Right lobe of liver (tissue), 6 donors: ENCODE measurements around the gene CACNB4. TPM values are rescaled to one million over a fixed set of nuclear protein-coding genes. Genes with fewer than 3 reads are reported as not detected.
"Not testable (repeated sequence)": the region's sequence is repeated elsewhere in the genome, so short reads cannot be mapped to it uniquely, and the experiment has no call there.

ENCODE experiments used
- ATAC-seq, 4 donors: fragments of 200-7000 bp; cut with Tn5 transposase; one replicate each; pipeline ENCODE4 v1.9.1; 2020; ENCODE audit warnings: mild to moderate bottlenecking in 4 of 4, moderate library complexity in 4 of 4
- DNase-seq, 3 donors: peaks; one replicate each; pipeline ENCODE4 v3.0.0-alpha.2; 2020
- H3K27ac ChIP-seq, 3 donors: fragments of 200-600 bp; one replicate each; pipeline ENCODE4 v1.8.0; 2022
- H3K27me3 ChIP-seq, 2 donors: fragments of 200-600 bp; one replicate each; pipeline ENCODE4 v1.8.0; 2022
- H3K36me3 ChIP-seq, 4 donors: fragments of 200-600 bp; sonication (generic) in 1 of 4; one replicate each; pipeline versions ENCODE4 v1.5.1 to v1.8.0; 2017 to 2022; ENCODE audit warnings: control low read depth in 1 of 4
- H3K4me1 ChIP-seq, 4 donors: fragments of 200-600 bp; sonication (generic) in 1 of 4; one replicate each; pipeline versions ENCODE4 v1.5.1 to v1.8.0; 2017 to 2022; ENCODE audit warnings: control low read depth in 1 of 4
- H3K4me3 ChIP-seq, 3 donors: fragments of 200-600 bp; one replicate each; pipeline ENCODE4 v1.8.0; 2022
- H3K9me3 ChIP-seq, 4 donors: fragments of 200-600 bp; sonication (generic) in 1 of 4; one replicate each; pipeline versions ENCODE4 v1.5.1 to v1.8.0; 2017 to 2022; ENCODE audit warnings: control low read depth in 1 of 4
- CTCF ChIP-seq, 4 donors: fragments of 200-600 bp in 3 of 4; fragments of 450-650 bp in 1 of 4; IDR thresholded peaks; one replicate each; pipeline versions ENCODE4 v1.5.1 to v1.8.0; 2016 to 2022; ENCODE audit warnings: antibody characterized with exemption in 4 of 4, mild to moderate bottlenecking in 2 of 4
- POLR2A ChIP-seq: fragments of 450-650 bp; IDR thresholded peaks from one replicate; pipeline ENCODE4 v1.6.1; 2017; ENCODE audit warnings: antibody characterized with exemption, mild to moderate bottlenecking
- WGBS: methylation state at CpG from one replicate; pipeline ENCODE4 v1.1.6; 2018; ENCODE audit warnings: low coverage, low lambda C conversion rate; ENCODE audit not compliant: insufficient coverage; ENCODE audit errors: missing lambda C conversion rate; 5-methylcytosine and 5-hydroxymethylcytosine counted together
- intact Hi-C, 2 donors: fragments of 100-400 bp; cut with DNase I; formaldehyde crosslinking; loops; one replicate each; pipeline versions ENCODE4 v1.11.2 to v1.14.1; 2022
- total RNA-seq, 6 experiments: library from RNA; depleted of rRNA in 2 of 6; stranded (reverse); fragments of >200 nt in 2 of 6; fragmentation: NEBNext Ultra II Directional in 3 of 6; extraction: Animal tissue kit (Norgen Biotek cat#: 25700) in 3 of 6; gene quantifications; one replicate each; pipeline versions ENCODE4 v1.1.0 to v1.2.4, GENCODE V29; 2016 to 2023
- donor health status: DM: no; HTN: yes; CAD: no.
- donor health status: DM: no; HTN: no; CAD: no.
- donor health status: DM: no; HTN: no; CAD: no.
- donor health status: DM: no; HTN: yes; CAD: no.
- donor health status: DM: no; HTN: yes; CAD: no.

The CACNB4 gene
- total RNA-seq, 6 experiments from 2014 or later: 0.06 to 0.49 (median 0.25) TPM

DNA sequence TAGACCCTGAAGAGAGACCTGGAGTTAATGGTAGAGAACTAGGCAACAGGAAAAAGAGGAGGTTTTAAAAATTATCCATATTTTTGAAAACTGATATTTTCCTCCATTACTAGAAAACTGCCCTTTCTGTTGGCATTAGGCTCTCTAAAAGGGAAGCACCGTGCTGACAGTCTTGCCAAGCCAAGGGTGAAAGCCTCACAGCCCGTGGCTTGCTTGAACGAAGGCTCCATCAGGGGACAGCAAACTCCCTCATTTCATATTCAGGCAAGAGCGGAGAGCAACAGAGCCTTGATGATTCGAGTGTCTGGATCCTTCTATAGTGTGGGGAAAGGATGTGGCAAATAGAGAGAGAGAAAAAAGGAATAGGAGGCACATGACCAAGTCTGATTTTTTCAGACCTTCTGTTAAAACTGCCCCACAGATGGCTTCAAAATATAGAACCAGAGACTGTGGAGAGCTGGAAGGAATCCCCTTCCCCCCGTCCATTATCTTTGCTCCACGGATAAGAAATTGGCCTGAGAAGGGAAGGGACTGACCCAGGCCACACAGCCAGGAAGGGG, 67.0 kb downstream of the CACNB4 start:
- no peak overlapping the region for H3K27ac ChIP-seq
- DNase-seq (no peak), ATAC-seq (no peak)
- H3K9me3 ChIP-seq: no peaks in the 10 kb centered on the region
- H3K4me1 ChIP-seq: no peaks in the 10 kb centered on the region
- intact Hi-C loops: loop anchor here in 1 of 2 donors (10.0 kb wide), 1 partner anchor 603 kb away; no protein-coding TSS in a partner anchor
- H3K36me3 ChIP-seq: no peaks in the 10 kb centered on the region
- WGBS: 47% methylated on average over 5 of the region's 7 CpGs
- no peak overlapping the region for H3K4me3 ChIP-seq
- TF ChIP-seq CTCF (IDR thresholded peaks at IDR 0.05): no peak
- no peak for TF ChIP-seq POLR2A
- H3K27me3 ChIP-seq: no peaks in the 10 kb centered on the region

GRCh38 chr2:152030596-152031328, 68.1 kb downstream of the CACNB4 start:
- peak; percentile 21 to 56 (median 38) for ATAC-seq

GRCh38 chr2:152028182-152028862, 70.5 kb downstream of the CACNB4 start:
- H3K36me3 ChIP-seq: no peaks in the 10 kb centered on the region
- ATAC-seq (no peak), DNase-seq (no peak)
- intact Hi-C loops: no loop called here
- no peaks in the 10 kb centered on the region for H3K27me3 ChIP-seq
- TF ChIP-seq POLR2A (no peak), CTCF (IDR thresholded peaks at IDR 0.05) (no peak)
- H3K9me3 ChIP-seq: no peaks in the 10 kb centered on the region
- no peaks in the 10 kb centered on the region for H3K4me1 ChIP-seq
- H3K4me3 ChIP-seq: no peak overlapping the region
- 54% methylated on average over 5 of the region's 5 CpGs for WGBS
- H3K27ac ChIP-seq: no peak overlapping the region

More at GRCh38 chr2:152030596-152031328, 68.1 kb downstream of the CACNB4 start:
- 69% methylated on average over 3 of the region's 4 CpGs for WGBS
- not testable (repeated sequence) for DNase-seq, H3K36me3 ChIP-seq, H3K27ac ChIP-seq, H3K9me3 ChIP-seq, H3K4me1 ChIP-seq, H3K4me3 ChIP-seq, H3K27me3 ChIP-seq
- intact Hi-C loops: loop anchor here in 1 of 2 donors (10.0 kb wide), 1 partner anchor 604 kb away; no protein-coding TSS in a partner anchor

GRCh38 chr2:152025678-152026287, 73.1 kb downstream of the CACNB4 start:
- peak; percentile 79 to 85 (median 81) for DNase-seq
- intact Hi-C loops: no loop called here
- Histone ChIP-seq H3K4me1 (no peaks in the 10 kb centered on the region), H3K9me3 (no peaks in the 10 kb centered on the region), H3K4me3 (peak overlapping the region; percentile 3 to 39 (median 25)), H3K27me3 (no peaks in the 10 kb centered on the region), H3K27ac (no peak overlapping the region), H3K36me3 (no peaks in the 10 kb centered on the region)
- ATAC-seq: peak; percentile 99
- 16% methylated on average over 14 of the region's 15 CpGs for WGBS
- TF ChIP-seq POLR2A (no peak), CTCF (IDR thresholded peaks at IDR 0.05) (peak; percentile 80 to 98 (median 94))
